HepG2 (cell line): ENCODE measurements around the gene KIF22. TPM values are rescaled to one million over a fixed set of nuclear protein-coding genes. Genes with fewer than 3 reads are reported as not detected.
A peak's percentile ranks its signal among the peaks of the same experiment; 100 is the strongest.

Experiments
- AGO1 ChIP-seq: fragments of 200-400 bp; formaldehyde crosslinking; IDR thresholded peaks from 2 replicates; pipeline ENCODE4 v1.6.1; 2017; ENCODE audit warnings: mild to moderate bottlenecking, low read depth, low read length, moderate library complexity; ENCODE audit not compliant: poor library complexity, severe bottlenecking
- BRCA1 ChIP-seq: sonication (generic); formaldehyde crosslinking; IDR thresholded peaks from 2 replicates; pipeline ENCODE4 v1.4.0; 2020; ENCODE audit warnings: missing genetic modification reagents
- CBFB ChIP-seq: sonication (generic); formaldehyde crosslinking; IDR thresholded peaks from 2 replicates; pipeline ENCODE4 v1.4.0; 2020; ENCODE audit warnings: missing genetic modification reagents
- CTCF ChIP-seq: sonication (generic); formaldehyde crosslinking; IDR thresholded peaks from 2 replicates; pipeline ENCODE4 v1.5.0; 2020; ENCODE audit warnings: mild to moderate bottlenecking, missing genetic modification reagents, moderate library complexity
- E2F5 ChIP-seq: sonication (generic); formaldehyde crosslinking; conservative IDR thresholded peaks from 2 replicates; pipeline ENCODE4 v1.4.0; 2020; ENCODE audit warnings: missing genetic modification reagents
- ELK4 ChIP-seq: sonication (generic); formaldehyde crosslinking; IDR thresholded peaks from 2 replicates; pipeline ENCODE4 v1.9.0; 2021; ENCODE audit warnings: missing genetic modification reagents, borderline replicate concordance
- ETV5 ChIP-seq: IDR thresholded peaks from 2 replicates; pipeline ENCODE4 v1.6.1; 2018; ENCODE audit warnings: missing biosample characterization, missing genetic modification reagents, inconsistent platforms, borderline replicate concordance
- HNF1B ChIP-seq: sonication (generic); formaldehyde crosslinking; IDR thresholded peaks from 2 replicates; pipeline ENCODE4 v1.5.1; 2020; ENCODE audit warnings: mild to moderate bottlenecking, moderate library complexity, missing genetic modification reagents
- MAFG ChIP-seq: sonication (generic); formaldehyde crosslinking; IDR thresholded peaks from 2 replicates; pipeline ENCODE4 v1.5.1; 2020; ENCODE audit warnings: mild to moderate bottlenecking, missing genetic modification reagents
- NFKBIZ ChIP-seq: IDR thresholded peaks from 2 replicates; pipeline ENCODE4 v1.6.1; 2018; ENCODE audit warnings: missing genetic modification reagents, missing compliant biosample characterization
- NR3C1 ChIP-seq: sonication (generic); formaldehyde crosslinking; IDR thresholded peaks from 2 replicates; pipeline ENCODE4 v1.4.0; 2020; ENCODE audit warnings: missing genetic modification reagents
- PLRG1 ChIP-seq: fragments of 450-650 bp; conservative IDR thresholded peaks from 2 replicates; pipeline ENCODE4 v1.6.1; 2016
- POGK ChIP-seq: sonication (generic); formaldehyde crosslinking; conservative IDR thresholded peaks from 2 replicates; pipeline ENCODE4 v1.8.0; 2022; ENCODE audit warnings: mild to moderate bottlenecking, moderate library complexity, missing genetic modification reagents
- PRMT3 ChIP-seq: sonication (generic); formaldehyde crosslinking; IDR thresholded peaks from 2 replicates; pipeline ENCODE4 v1.8.1; 2022; ENCODE audit warnings: low read depth, mild to moderate bottlenecking, moderate library complexity, missing genetic modification reagents, borderline replicate concordance
- ZNF335 ChIP-seq: sonication (generic); formaldehyde crosslinking; IDR thresholded peaks from 2 replicates; pipeline ENCODE4 v1.4.0; 2020; ENCODE audit warnings: missing genetic modification reagents
- ZNF343 ChIP-seq: sonication (generic); formaldehyde crosslinking; IDR thresholded peaks from 2 replicates; pipeline ENCODE4 v1.4.0; 2020; ENCODE audit warnings: mild to moderate bottlenecking, missing genetic modification reagents
- ZNF639 ChIP-seq: conservative IDR thresholded peaks from 2 replicates; pipeline ENCODE4 v1.6.1; 2018; ENCODE audit warnings: missing genetic modification reagents
- ZNF652 ChIP-seq: IDR thresholded peaks from 2 replicates; pipeline ENCODE4 v1.6.1; 2016; ENCODE audit warnings: low read depth, borderline replicate concordance
- ZNF704 ChIP-seq: sonication (generic); formaldehyde crosslinking; IDR thresholded peaks from 2 replicates; pipeline ENCODE4 v1.8.1; 2023; ENCODE audit warnings: mild to moderate bottlenecking, inconsistent platforms, moderate library complexity, missing genetic modification reagents, borderline replicate concordance
- polyA plus RNA-seq, 8 experiments: library from polyadenylated mRNA; depleted of rRNA in 3 of 8; stranded (reverse) in 7 of 8; unstranded in 1 of 8; fragments of >200 nt; fragmentation: Illumina TruSeq in 4 of 8; extraction: Trizol in 4 of 8; gene quantifications; 2 replicates each; pipeline versions ENCODE4 v1.2.1 to v1.2.3, GENCODE V29; 2011 to 2016; ENCODE audit warnings: low read depth in 4 of 8, missing spikeins in 1 of 8, mixed read lengths in 1 of 8; ENCODE audit not compliant: insufficient read depth in 1 of 8
- total RNA-seq, 5 experiments: library from RNA; depleted of rRNA; stranded (reverse); fragments of >200 nt; fragmentation: Illumina TruSeq; extraction: Trizol; gene quantifications; 2 replicates each; pipeline ENCODE4 v1.2.3, GENCODE V29; 2016; ENCODE audit warnings: low read depth in 1 of 5

The KIF22 gene
- total and polyA plus RNA-seq, 2 of the 13 experiments (the other 11 are each of a cell fraction or from before 2014, with no cell fraction given): 95.8 to 118 TPM

GRCh38 chr16:29811170-29811895 lies 20.8 kb downstream of the KIF22 start (continued):
- TF ChIP-seq E2F5 (CRISPR knock-in tag) (no peak), ZNF335 (no peak), HNF1B (peak; percentile 39), PRMT3 (CRISPR knock-in tag) (no peak), ZNF704 (CRISPR knock-in tag) (peak; percentile 47; the same call in 1 of the 2 replicates), BRCA1 (no peak), ZNF652 (CRISPR knock-in tag) (peak; percentile 28; the same call in 1 of the 2 replicates), NR3C1 (CRISPR knock-in tag) (no peak), POGK (CRISPR knock-in tag) (no peak), ZNF639 (CRISPR knock-in tag) (peak; percentile 47; the same call in 1 of the 2 replicates), PLRG1 (no peak), CTCF (peak; percentile 4; the same call in 1 of the 2 replicates), ZNF343 (CRISPR knock-in tag) (peak; percentile 60; the same call in 1 of the 2 replicates), CBFB (no peak; the same call in 1 of the 2 replicates), NFKBIZ (CRISPR knock-in tag) (no peak; the same call in 1 of the 2 replicates), ELK4 (CRISPR knock-in tag) (no peak), MAFG (CRISPR knock-in tag) (no peak), ETV5 (peak; percentile 53; the same call in 1 of the 2 replicates), AGO1 (peak; percentile 99)
